Neuron (in vitro differentiated cells): ENCODE measurements around the gene PLEKHG5.
"Not testable (repeated sequence)": the region's sequence is repeated elsewhere in the genome, so short reads cannot be mapped to it uniquely, and the experiment has no call there.

Source experiments
- H2AFZ ChIP-seq: one replicate; pipeline ENCODE4 v1.6.1; 2013; ENCODE audit warnings: low read depth, mild to moderate bottlenecking, inconsistent platforms, low read length, moderate library complexity
- H3K27me3 ChIP-seq: one replicate; pipeline ENCODE4 v1.6.1; 2013; ENCODE audit warnings: low read length; ENCODE audit not compliant: insufficient read depth
- H3K36me3 ChIP-seq: one replicate; pipeline ENCODE4 v1.6.1; 2013; ENCODE audit warnings: low read length; ENCODE audit not compliant: insufficient read depth
- H3K4me1 ChIP-seq: one replicate; pipeline ENCODE4 v1.6.1; 2013; ENCODE audit warnings: low read length; ENCODE audit not compliant: insufficient read depth
- H3K4me3 ChIP-seq: 2 replicates; pipeline ENCODE4 v1.5.1; 2013; ENCODE audit warnings: mild to moderate bottlenecking, low read length, moderate library complexity
- H3K9me3 ChIP-seq: one replicate; pipeline ENCODE4 v1.6.1; 2013; ENCODE audit warnings: low read length

The PLEKHG5 gene

GRCh38 chr1:6445062-6445763, 46.3 kb downstream of the PLEKHG5 start:
- Histone ChIP-seq H3K9me3 (no peaks in the 10 kb centered on the region), H3K4me3 (no peak overlapping the region), H3K4me1 (peaks cover 29% of the 10 kb centered on the region), H3K27me3 (peaks cover 26% of the 10 kb centered on the region), H2AFZ (no peak overlapping the region), H3K36me3 (no peaks in the 10 kb centered on the region)

- H3K36me3 ChIP-seq: no peaks in the 10 kb centered on the region
- peaks cover 20% of the 10 kb centered on the region for H3K27me3 ChIP-seq
- H2AFZ ChIP-seq: no peak overlapping the region
- H3K4me1 ChIP-seq: peaks cover 21% of the 10 kb centered on the region
- no peak overlapping the region for H3K4me3 ChIP-seq
- no peaks in the 10 kb centered on the region for H3K9me3 ChIP-seq
Observed at GRCh38 chr1:6444377-6444776, 47.1 kb downstream of the PLEKHG5 start.

DNA sequence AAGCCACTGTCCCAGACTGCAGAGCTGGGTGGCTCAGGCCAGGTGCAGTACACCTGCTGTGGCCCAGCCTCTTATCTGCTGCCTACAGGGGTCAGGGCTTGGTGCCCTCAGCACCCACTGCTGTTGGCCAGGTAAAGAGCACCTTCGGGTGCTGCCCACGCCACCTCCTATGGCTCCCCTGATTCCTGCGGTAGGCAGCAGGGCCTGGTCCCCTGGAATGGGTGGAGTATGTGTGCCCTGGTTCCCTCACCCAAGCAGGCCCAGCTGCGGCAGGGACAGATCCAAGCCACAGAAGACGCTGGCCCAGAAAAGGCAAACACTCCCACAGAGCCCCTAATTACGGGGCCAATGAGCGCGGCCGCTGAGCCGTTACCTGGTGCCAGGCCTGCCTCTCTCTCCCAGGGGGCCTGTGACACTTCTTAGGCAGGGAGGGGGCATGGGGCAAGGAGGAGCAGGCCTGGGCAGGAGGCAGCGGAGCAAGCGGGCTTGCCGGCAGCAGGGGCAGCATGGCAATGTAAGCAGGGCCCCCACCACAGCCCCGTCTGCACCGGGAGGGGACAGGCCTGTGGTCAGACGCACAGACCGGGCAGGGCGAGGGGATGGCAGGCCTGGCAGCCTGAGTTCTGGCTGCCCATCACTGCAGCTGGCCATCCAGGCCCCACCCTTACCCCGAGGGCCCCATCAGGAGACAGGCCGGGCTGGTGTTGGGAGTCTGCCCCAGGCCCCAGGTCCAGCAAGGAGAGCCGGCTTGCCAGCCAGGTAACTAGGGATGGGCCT, 47.9 kb downstream of the PLEKHG5 start:
- Histone ChIP-seq H3K9me3 (no peaks in the 10 kb centered on the region), H3K4me1 (peaks cover 21% of the 10 kb centered on the region), H3K27me3 (peaks cover 13% of the 10 kb centered on the region), H3K4me3 (no peak overlapping the region), H2AFZ (no peak overlapping the region), H3K36me3 (no peaks in the 10 kb centered on the region)

DNA sequence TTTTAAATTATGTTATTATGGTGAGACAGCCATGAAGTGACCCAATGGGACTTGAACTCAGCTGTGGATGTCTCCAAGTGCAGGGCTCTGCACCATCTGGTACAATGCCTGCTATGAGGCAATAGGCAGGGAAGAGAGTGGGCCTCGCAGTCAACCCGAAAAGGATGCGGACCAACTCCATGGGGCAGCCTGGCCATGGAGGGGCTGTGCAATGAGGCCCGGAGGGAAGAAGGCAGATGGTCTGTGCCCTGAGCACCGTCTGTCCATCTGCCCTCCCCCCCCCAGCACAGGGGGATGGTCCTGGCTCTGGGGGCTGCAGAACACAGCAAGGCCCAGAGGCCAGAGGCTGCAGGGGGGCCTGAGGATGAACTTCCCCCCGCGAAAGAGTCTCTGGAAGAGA, 49.9 kb downstream of the PLEKHG5 start:
- H3K9me3 ChIP-seq: no peaks in the 10 kb centered on the region
- no peak overlapping the region for H2AFZ ChIP-seq
- no peaks in the 10 kb centered on the region for H3K36me3 ChIP-seq
- H3K4me3 ChIP-seq: no peak overlapping the region
- peaks cover 23% of the 10 kb centered on the region for H3K4me1 ChIP-seq
- peaks cover 11% of the 10 kb centered on the region for H3K27me3 ChIP-seq

- H3K9me3 ChIP-seq: no peaks in the 10 kb centered on the region
- H3K4me1 ChIP-seq: peaks cover 17% of the 10 kb centered on the region
- H3K4me3 ChIP-seq: no peak overlapping the region
- H2AFZ ChIP-seq: no peak overlapping the region
- H3K36me3 ChIP-seq: no peaks in the 10 kb centered on the region
- peaks cover 11% of the 10 kb centered on the region for H3K27me3 ChIP-seq
Observed at GRCh38 chr1:6440198-6441126, 51.0 kb downstream of the PLEKHG5 start.

DNA sequence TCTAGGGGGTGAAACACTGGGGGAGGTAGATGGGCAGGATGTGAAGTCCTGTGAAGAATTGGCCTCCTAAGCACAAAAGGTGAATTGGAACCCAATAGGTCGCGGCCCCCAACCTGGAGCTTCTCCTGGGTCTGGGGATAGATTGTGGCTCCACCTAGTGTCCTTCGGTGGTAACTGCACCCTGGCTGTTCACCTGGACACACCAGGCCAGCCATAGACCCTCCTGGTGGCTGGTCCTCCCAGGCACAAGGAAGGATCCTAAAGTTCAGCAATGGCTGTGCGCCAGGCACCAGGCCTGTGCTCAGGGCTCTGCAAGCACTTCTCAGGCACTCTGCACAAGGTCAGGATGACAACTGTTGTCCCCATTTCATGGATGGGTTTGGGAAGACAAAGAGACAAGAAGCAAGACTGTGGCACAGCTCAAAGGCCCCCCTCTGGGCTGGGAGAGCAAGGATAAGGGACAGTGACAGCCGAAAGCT, 53.4 kb downstream of the PLEKHG5 start:
- Histone ChIP-seq H3K36me3 (no peaks in the 10 kb centered on the region), H3K4me1 (peaks cover 18% of the 10 kb centered on the region), H3K4me3 (no peak overlapping the region), H3K27me3 (peaks cover 14% of the 10 kb centered on the region), H2AFZ (no peak overlapping the region), H3K9me3 (no peaks in the 10 kb centered on the region)

GRCh38 chr1:6437012-6437700, 54.3 kb downstream of the PLEKHG5 start:
- not testable (repeated sequence) for H3K9me3 ChIP-seq, H2AFZ ChIP-seq, H3K36me3 ChIP-seq, H3K4me3 ChIP-seq
- peaks cover 18% of the 10 kb centered on the region for H3K4me1 ChIP-seq
- peaks cover 14% of the 10 kb centered on the region for H3K27me3 ChIP-seq

DNA sequence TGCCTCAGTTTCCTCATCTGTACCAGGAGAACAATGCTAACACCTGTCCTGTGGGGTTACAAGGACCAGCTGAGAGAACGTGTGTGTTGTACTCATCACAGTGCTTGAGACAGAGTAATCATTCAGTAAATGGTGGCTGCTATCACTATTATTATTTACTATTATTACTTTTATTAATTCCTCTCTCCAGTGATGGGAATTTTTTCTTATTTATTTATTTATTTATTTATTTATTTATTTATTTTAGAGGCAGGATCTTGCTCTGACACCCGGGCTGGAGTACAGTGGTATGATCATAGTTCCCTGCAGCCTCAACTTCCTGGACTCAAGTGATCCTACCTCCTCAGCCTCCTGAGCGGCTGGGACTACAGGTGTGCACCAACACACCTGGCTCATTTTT, 55.2 kb downstream of the PLEKHG5 start:
- not testable (repeated sequence) for H3K27me3 ChIP-seq, H3K4me3 ChIP-seq, H2AFZ ChIP-seq, H3K9me3 ChIP-seq, H3K36me3 ChIP-seq
- peaks cover 18% of the 10 kb centered on the region for H3K4me1 ChIP-seq

DNA sequence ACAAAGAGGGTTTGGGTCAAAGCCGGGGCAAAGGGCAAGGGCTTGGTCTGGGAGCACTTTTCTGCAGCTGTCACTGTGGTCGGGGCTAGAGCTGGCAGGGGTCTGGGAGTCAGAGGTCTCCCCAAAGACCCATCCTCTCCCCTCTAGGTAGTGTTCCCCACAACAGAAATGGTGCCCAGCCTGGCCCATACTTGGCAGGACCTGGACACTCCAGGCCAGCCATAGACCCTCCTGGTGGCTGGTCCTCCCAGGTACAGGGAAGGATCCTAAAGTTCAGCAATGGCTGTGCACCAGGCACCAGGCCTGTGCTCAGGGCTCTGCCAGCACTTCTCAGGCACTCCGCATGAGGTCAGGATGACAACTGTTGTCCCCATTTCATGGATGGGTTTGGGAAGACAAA, 55.9 kb downstream of the PLEKHG5 start:
- Histone ChIP-seq H3K9me3 (no peaks in the 10 kb centered on the region), H2AFZ (no peak overlapping the region), H3K27me3 (peaks cover 12% of the 10 kb centered on the region), H3K36me3 (no peaks in the 10 kb centered on the region), H3K4me1 (peaks cover 18% of the 10 kb centered on the region), H3K4me3 (no peak overlapping the region)

DNA sequence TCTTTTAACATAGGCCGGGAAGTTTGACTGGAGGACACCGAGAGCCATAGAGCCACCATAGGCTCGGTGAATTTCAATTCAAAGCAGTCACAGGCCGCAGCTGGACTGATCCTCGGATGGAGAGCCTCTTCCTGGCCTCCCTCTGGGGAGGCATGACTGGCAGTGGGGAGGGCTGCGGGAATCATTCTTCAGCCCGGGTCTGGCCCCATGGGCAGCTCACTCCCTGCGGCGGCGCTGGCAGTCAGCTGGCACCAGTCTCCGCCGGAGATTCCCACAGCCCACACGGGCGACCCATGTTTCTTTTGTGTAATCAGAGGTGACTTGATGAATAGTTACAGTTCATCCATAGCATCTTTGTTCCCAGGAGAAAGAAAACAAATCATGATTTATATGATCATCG, 56.3 kb downstream of the PLEKHG5 start:
- Histone ChIP-seq H3K9me3 (no peaks in the 10 kb centered on the region), H3K4me1 (peaks cover 21% of the 10 kb centered on the region), H2AFZ (no peak overlapping the region), H3K4me3 (no peak overlapping the region), H3K36me3 (no peaks in the 10 kb centered on the region), H3K27me3 (peaks cover 17% of the 10 kb centered on the region)

- peaks cover 22% of the 10 kb centered on the region for H3K27me3 ChIP-seq
- H3K36me3 ChIP-seq: no peaks in the 10 kb centered on the region
- H3K4me1 ChIP-seq: peaks cover 24% of the 10 kb centered on the region
- H2AFZ ChIP-seq: no peak overlapping the region
- no peak overlapping the region for H3K4me3 ChIP-seq
- H3K9me3 ChIP-seq: no peaks in the 10 kb centered on the region
Observed at GRCh38 chr1:6434186-6434585, 57.3 kb downstream of the PLEKHG5 start.

DNA sequence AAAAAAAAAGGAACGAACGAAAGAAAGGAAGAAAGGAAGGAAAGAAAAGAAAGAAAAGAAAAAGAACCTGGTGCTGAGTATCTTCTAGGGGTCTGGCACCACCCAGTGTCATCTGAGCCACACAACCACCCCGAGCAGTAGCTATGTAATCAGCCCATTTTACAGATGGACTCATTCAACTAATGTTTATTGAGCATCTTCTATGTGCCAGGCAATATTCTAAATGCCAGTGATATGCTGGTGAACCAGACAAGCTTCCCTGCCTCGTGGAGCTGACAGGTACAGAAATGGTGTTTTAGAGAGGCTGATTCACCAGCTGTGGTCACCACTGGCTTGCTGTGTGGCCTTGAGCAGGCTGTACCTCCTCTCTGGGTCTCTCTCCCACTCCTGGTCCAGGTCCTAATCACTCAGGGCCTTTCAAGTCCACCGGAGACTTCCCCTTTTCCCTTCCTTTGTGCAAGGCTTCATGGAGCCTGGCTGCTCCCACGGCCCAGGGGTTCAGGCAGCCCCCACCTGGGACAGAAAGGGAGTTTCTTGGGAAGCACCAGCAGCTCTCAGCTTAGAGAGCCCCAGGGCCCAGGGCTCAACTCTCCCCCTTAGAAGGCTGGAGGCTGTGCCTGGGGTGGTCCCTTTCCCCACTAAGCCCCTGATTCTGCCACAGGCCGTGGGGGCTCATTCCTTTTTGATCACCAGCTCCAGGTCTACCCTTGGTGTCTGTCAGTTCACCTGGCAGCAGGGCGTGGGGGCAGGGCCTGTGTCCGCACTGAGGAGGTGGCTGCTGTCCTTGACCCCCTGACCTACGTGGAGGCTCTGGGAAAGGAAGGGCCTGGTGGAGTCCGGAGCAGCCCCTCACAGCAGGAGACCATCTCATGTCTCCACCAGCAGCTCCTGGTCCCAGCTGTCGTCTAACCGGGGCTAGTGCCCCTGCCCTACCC, 59.6 kb downstream of the PLEKHG5 start:
- H3K27me3 ChIP-seq: peaks cover 35% of the 10 kb centered on the region
- not testable (repeated sequence) for H3K9me3 ChIP-seq, H3K36me3 ChIP-seq, H2AFZ ChIP-seq, H3K4me3 ChIP-seq
- H3K4me1 ChIP-seq: peaks cover 13% of the 10 kb centered on the region
